H1 (cell line): Measurements from ENCODE around the gene CTNNBL1. TPM values are rescaled to one million over a fixed set of nuclear protein-coding genes. Genes with fewer than 3 reads are reported as not detected.

Source experiments
- ATF2 ChIP-seq: IDR thresholded peaks from 2 replicates; pipeline ENCODE4 v1.6.1; 2012; ENCODE audit warnings: low read length, inconsistent platforms
- CTBP2 ChIP-seq: IDR thresholded peaks from 2 replicates; pipeline ENCODE4 v1.7.0; 2011; ENCODE audit warnings: borderline replicate concordance, mild to moderate bottlenecking, moderate library complexity, mixed read lengths, low read length; ENCODE audit not compliant: insufficient read depth, insufficient read length
- MAFK ChIP-seq: IDR thresholded peaks from 2 replicates; pipeline ENCODE4 v1.6.1; 2012; ENCODE audit warnings: low read depth, mild to moderate bottlenecking, improper control_type of control experiment, low read length
- RFX5 ChIP-seq: IDR thresholded peaks from 2 replicates; pipeline ENCODE4 v1.6.1; 2011; ENCODE audit warnings: low read depth, low read length, improper control_type of control experiment, borderline replicate concordance
- RNF2 ChIP-seq: fragments of 200-900, 300-1000 bp; sonication (generic); IDR thresholded peaks from 2 replicates; pipeline ENCODE4 v1.7.1; 2016; ENCODE audit warnings: borderline replicate concordance, low read depth, mild to moderate bottlenecking, antibody characterized with exemption, low read length; ENCODE audit not compliant: poor library complexity, severe bottlenecking; ENCODE audit errors: missing control alignments
- polyA plus RNA-seq, 7 experiments: library from polyadenylated mRNA; depleted of rRNA in 3 of 7; stranded (reverse) in 5 of 7; unstranded in 2 of 7; fragments of >200 nt in 5 of 7; fragments of 200-250 nt in 2 of 7; gene quantifications; 1 replicate in 5 of 7; 2 replicates in 1 of 7; 4 replicates in 1 of 7; pipeline versions ENCODE4 v1.2.1 to v1.2.3, GENCODE V29; 2011 to 2013; ENCODE audit warnings: missing spikeins in 2 of 7, mixed read lengths in 2 of 7
- total RNA-seq: library from RNA; stranded (reverse); fragmentation: NEBNext Ultra II Directional; extraction: Animal tissue kit (Norgen Biotek cat#: 25700); gene quantifications from 2 replicates; pipeline ENCODE4 v1.2.1, GENCODE V29; 2021

The CTNNBL1 gene
- total and polyA plus RNA-seq, 2 of the 8 experiments (the other 6 are each of a cell fraction or from before 2014, with no cell fraction given) = 19.6 to 81.6 TPM

- no peak for TF ChIP-seq ATF2
- TF ChIP-seq RNF2 = no peak
- no peak for TF ChIP-seq RFX5
- no peak for TF ChIP-seq CTBP2
- TF ChIP-seq MAFK = no peak
Measured at GRCh38 chr20:37898233-37899104, 204.6 kb downstream of the CTNNBL1 start (continued).
